GM12878 (cell line): ENCODE results near the gene FANCE.

Experiments used
- EP300 ChIP-seq, 2 experiments: fragments of 150-350 bp in 1 of 2; IDR thresholded peaks; 2 replicates each; pipeline ENCODE4 v1.6.1; 2011 to 2012; ENCODE audit warnings: low read depth in 2 of 2, low read length in 2 of 2, borderline replicate concordance in 1 of 2, improper control_type of control experiment in 1 of 2, inconsistent platforms in 1 of 2; ENCODE audit not compliant: control insufficient read depth in 1 of 2
- KAT2A ChIP-seq: conservative IDR thresholded peaks from 2 replicates; pipeline ENCODE4 v1.6.1; 2011; ENCODE audit warnings: low read depth, low read length; ENCODE audit not compliant: control insufficient read depth
- KDM1A ChIP-seq: fragments of 200-600 bp; sonication (generic); IDR thresholded peaks from 2 replicates; pipeline ENCODE4 v1.6.1; 2016; ENCODE audit warnings: borderline replicate concordance
- MXI1 ChIP-seq: fragments of 150-350 bp; IDR thresholded peaks from 2 replicates; pipeline ENCODE4 v1.6.1; 2011; ENCODE audit warnings: low read depth, mild to moderate bottlenecking, inconsistent platforms, low read length, improper control_type of control experiment
- POLR2AphosphoS5 ChIP-seq: IDR thresholded peaks from 2 replicates; pipeline ENCODE4 v1.6.1; 2011; ENCODE audit warnings: mild to moderate bottlenecking, low read length, inconsistent platforms
- SP1 ChIP-seq: IDR thresholded peaks from one replicate; pipeline ENCODE4 v1.6.1; 2011; ENCODE audit warnings: low read depth, low read length
- STAT3 ChIP-seq: IDR thresholded peaks from 2 replicates; pipeline ENCODE4 v1.6.1; 2011; ENCODE audit warnings: low read depth, low read length, improper control_type of control experiment
- YBX1 ChIP-seq: fragments of 450-650 bp; IDR thresholded peaks from 2 replicates; pipeline ENCODE4 v1.6.1; 2016; ENCODE audit warnings: antibody characterized with exemption
- YY1 ChIP-seq: IDR thresholded peaks from 2 replicates; pipeline ENCODE4 v1.6.1; 2011; ENCODE audit warnings: low read depth, mild to moderate bottlenecking, low read length
- ZSCAN29 ChIP-seq: fragments of 450-650 bp; IDR thresholded peaks from 2 replicates; pipeline ENCODE4 v1.6.1; 2017; ENCODE audit warnings: mild to moderate bottlenecking, moderate library complexity
- TF ChIP-seq, protein P1 (sequence below), 3 experiments: IDR thresholded peaks in 2 of 3; conservative IDR thresholded peaks in 1 of 3; 2 replicates each; pipeline ENCODE4 v1.5.1; 2011; ENCODE audit warnings: low read depth in 3 of 3, low read length in 3 of 3, mild to moderate bottlenecking in 3 of 3, control low read depth in 2 of 3, moderate library complexity in 2 of 3, inconsistent platforms in 1 of 3, mixed read lengths in 1 of 3; ENCODE audit not compliant: control insufficient read depth in 2 of 3, insufficient read depth in 1 of 3; ENCODE audit errors: extremely low read depth in 1 of 3

DNA sequence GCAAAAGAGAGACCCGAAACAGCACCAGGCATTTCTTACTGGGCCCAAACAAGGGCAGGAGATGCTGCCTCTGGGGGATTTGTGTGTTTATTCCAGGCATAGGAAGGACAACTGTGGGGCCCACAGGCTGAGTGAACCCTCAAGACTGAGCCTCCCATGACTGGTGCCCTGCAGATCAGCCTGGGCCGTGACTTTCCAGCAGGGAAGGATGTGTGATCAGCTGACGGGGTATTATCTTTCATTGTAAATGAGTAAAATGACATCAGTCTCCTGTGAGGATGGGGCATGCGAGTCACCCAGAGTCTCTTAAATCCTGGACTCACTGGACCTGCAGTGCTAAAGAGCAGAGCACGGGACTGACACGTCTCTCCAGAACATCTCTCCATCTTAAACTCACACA lies 48.6 kb downstream of the FANCE start:
- TF ChIP-seq STAT3 (no peak), POLR2AphosphoS5 (no peak), MXI1 (no peak), SP1 (no peak), ZSCAN29 (no peak), EP300 (IDR thresholded peaks at IDR 0.05; ENCODE audit: borderline replicate concordance in 1 of 2, control insufficient read depth in 1 of 2, low read depth in 2 of 2, low read length in 2 of 2) (no peak), YY1 (no peak), KAT2A (no peak), YBX1 (no peak), KDM1A (no peak)
- TF ChIP-seq, protein P1, sequence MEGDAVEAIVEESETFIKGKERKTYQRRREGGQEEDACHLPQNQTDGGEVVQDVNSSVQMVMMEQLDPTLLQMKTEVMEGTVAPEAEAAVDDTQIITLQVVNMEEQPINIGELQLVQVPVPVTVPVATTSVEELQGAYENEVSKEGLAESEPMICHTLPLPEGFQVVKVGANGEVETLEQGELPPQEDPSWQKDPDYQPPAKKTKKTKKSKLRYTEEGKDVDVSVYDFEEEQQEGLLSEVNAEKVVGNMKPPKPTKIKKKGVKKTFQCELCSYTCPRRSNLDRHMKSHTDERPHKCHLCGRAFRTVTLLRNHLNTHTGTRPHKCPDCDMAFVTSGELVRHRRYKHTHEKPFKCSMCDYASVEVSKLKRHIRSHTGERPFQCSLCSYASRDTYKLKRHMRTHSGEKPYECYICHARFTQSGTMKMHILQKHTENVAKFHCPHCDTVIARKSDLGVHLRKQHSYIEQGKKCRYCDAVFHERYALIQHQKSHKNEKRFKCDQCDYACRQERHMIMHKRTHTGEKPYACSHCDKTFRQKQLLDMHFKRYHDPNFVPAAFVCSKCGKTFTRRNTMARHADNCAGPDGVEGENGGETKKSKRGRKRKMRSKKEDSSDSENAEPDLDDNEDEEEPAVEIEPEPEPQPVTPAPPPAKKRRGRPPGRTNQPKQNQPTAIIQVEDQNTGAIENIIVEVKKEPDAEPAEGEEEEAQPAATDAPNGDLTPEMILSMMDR (IDR thresholded peaks at IDR 0.05 in 2 of 3, conservative IDR thresholded peaks at IDR 0.05 in 1 of 3; ENCODE audit: control insufficient read depth in 2 of 3, extremely low read depth in 1 of 3, insufficient read depth in 1 of 3, low read depth in 3 of 3, low read length in 3 of 3): no peak
